Lower leg skin (tissue), 4 donors: Measurements from ENCODE around the gene TOMM70. TPM values are rescaled to one million over a fixed set of nuclear protein-coding genes. Genes with fewer than 3 reads are reported as not detected.
"Not testable (repeated sequence)": the region's sequence is repeated elsewhere in the genome, so short reads cannot be mapped to it uniquely, and the experiment has no call there.

Source experiments
- DNase-seq, 2 donors: peaks; one replicate each; pipeline ENCODE4 v3.0.0-alpha.2; 2019; ENCODE audit warnings: low spot score in 2 of 2
- H3K4me3 ChIP-seq: fragments of 200-600 bp; sonication (generic); 2 replicates; pipeline ENCODE4 v1.5.1; 2017; ENCODE audit warnings: mild to moderate bottlenecking, low read depth; ENCODE audit not compliant: poor library complexity, severe bottlenecking
- CTCF ChIP-seq, 3 donors: fragments of 450-650 bp; IDR thresholded peaks; one replicate each; pipeline ENCODE4 v1.5.1; 2016; ENCODE audit warnings: antibody characterized with exemption in 3 of 3, mild to moderate bottlenecking in 3 of 3, moderate library complexity in 2 of 3
- POLR2A ChIP-seq, 2 donors: fragments of 450-650 bp; IDR thresholded peaks; one replicate each; pipeline ENCODE4 v1.6.1; 2016 to 2017; ENCODE audit warnings: antibody characterized with exemption in 2 of 2, mild to moderate bottlenecking in 1 of 2, moderate library complexity in 1 of 2
- WGBS, 2 donors: methylation state at CpG; one replicate each; pipeline ENCODE4 v1.1.5; 2018; 5-methylcytosine and 5-hydroxymethylcytosine counted together
- intact Hi-C: fragments of 100-400 bp; cut with DNase I; formaldehyde crosslinking; loops from one replicate; pipeline ENCODE4 v1.15.0; 2023; ENCODE audit warnings: low total_unique reads
- total RNA-seq, 4 donors: library from RNA; depleted of rRNA; stranded (reverse); fragments of >200 nt; gene quantifications; one replicate each; pipeline ENCODE4 v1.1.0, GENCODE V29; 2016

Gene TOMM70
- total RNA-seq, 4 donors from 2014 or later, result 30.4 to 35.3 (median 33.5) TPM

- intact Hi-C loops, result no loop called here
- TF ChIP-seq POLR2A (IDR thresholded peaks at IDR 0.05) (no peak), CTCF (IDR thresholded peaks at IDR 0.05) (no peak)
- no peak overlapping the region for H3K4me3 ChIP-seq
- DNase-seq, result no peak
- 94 to 97% methylated on average over 4 of the region's 4 CpGs for WGBS, 2 donors
Observed at GRCh38 chr3:100360757-100361496, 40.0 kb downstream of the TOMM70 start.

- intact Hi-C loops, result no loop called here
- no peak for DNase-seq
- 88 to 92% methylated on average over 3 of the region's 3 CpGs for WGBS, 2 donors
- H3K4me3 ChIP-seq, result no peak overlapping the region
- TF ChIP-seq CTCF (IDR thresholded peaks at IDR 0.05) (no peak), POLR2A (IDR thresholded peaks at IDR 0.05) (no peak)
Observed at GRCh38 chr3:100359035-100359434, 41.9 kb downstream of the TOMM70 start.

DNA sequence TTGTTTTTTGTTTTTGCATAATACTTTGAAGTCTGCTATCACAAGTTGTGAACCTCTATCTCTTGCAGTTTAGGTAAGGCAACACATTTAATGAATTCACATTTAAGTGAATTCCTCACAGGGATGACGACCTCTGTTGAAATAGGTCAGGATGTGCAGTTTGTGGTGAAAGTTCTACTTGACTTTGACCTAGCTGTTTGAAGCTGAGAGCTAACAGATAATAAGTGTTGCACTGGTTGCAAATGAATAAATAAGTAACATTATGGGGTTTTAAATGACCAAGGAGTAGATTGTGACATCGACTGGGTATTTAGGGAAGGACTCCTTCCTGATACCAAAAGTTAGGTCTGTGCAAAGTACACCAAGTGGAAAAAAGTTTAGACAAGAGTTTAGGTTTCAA, 42.5 kb downstream of the TOMM70 start:
- intact Hi-C loops, result no loop called here
- no peak for DNase-seq
- 92 to 95% methylated on average over 2 of the region's 2 CpGs for WGBS, 2 donors
- TF ChIP-seq POLR2A (IDR thresholded peaks at IDR 0.05), result no peak
- no peak for TF ChIP-seq CTCF (IDR thresholded peaks at IDR 0.05)
- H3K4me3 ChIP-seq, result no peak overlapping the region

DNA sequence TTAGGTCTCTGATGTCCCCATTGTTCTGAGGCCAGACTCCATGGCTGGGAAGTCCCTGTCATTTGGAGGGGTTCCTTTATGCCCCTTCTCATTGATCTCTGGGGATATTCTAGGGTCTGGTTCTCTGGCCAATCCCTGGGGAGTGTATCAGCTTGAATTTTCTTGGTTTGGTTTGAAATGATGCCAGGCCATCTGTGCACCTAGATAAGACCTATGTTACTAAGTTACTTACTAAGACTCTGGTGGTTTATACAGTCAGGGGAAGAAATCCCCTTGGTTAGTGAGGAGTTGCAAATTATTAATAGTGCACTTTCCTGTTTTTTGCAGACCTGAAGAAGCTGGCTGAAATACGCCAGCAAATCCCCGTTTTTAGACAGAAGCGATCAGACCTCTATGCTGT, 46.0 kb downstream of the TOMM70 start:
- TF ChIP-seq CTCF (IDR thresholded peaks at IDR 0.05) (no peak), POLR2A (IDR thresholded peaks at IDR 0.05) (no peak)
- intact Hi-C loops, result no loop called here
- WGBS, 2 donors, result 96 to 97% methylated on average over 3 of the region's 3 CpGs
- DNase-seq, result no peak
- H3K4me3 ChIP-seq, result no peak overlapping the region

DNA sequence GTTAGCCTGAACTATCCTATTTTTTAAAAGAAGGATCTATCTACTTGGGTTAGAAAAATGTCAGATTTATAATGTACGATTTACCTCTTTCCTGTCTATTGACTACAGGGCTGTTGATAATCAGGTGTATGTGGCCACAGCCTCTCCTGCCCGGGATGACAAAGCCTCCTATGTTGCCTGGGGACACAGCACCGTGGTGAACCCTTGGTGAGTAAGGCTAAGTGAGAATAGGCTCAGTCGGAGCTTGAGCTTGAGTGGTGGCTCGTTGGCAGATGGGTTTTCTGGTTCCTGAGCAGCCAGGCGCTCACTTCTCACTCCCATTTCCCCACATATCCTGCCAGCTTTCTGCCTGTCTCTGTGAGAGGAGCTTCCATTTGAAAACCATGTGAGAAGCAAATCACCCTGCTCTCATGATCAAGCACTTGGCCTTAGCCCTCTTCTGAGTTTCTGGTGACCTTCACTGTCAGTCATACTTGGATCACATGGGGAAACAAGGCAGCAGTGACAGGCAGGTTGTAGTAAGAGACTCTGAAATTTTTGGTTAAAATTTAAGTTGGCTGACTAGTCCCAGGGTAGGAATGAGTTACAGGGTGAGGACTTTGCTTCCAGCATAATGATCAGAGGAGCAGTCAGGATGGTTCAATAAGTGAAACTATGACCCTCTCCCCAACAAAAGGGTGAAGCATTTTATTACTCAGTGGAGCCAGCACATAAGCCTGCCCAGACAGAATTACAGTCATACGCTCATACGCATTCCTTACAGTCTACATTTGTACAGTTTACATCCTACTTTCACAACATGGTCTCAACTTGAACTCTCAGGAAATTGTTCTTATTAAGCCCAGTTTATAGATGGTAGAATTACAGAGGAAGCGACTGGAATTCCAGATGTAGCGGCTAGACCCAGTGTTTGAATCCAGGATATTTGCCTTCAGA, 48.3 kb downstream of the TOMM70 start:
- 91 to 92% methylated on average over 10 of the region's 10 CpGs for WGBS, 2 donors
- intact Hi-C loops, result no loop called here
- no peak for DNase-seq

DNA sequence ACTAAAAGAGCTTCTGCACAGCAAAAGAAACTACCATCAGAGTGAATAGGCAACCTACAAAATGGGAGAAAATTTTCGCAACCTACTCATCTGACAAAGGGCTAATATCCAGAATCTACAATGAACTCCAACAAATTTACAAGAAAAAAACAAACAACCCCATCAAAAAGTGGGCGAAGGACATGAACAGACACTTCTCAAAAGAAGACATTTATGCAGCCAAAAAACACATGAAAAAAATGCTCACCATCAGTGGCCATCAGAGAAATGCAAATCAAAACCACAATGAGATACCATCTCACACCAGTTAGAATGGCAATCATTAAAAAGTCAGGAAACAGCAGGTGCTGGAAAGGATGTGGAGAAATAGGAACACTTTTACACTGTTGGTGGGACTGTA, 49.1 kb downstream of the TOMM70 start:
- DNase-seq, H3K4me3 ChIP-seq, intact Hi-C loops: not testable (repeated sequence)
- 97 to 100% methylated on average over 2 of the region's 2 CpGs for WGBS, 2 donors

More for the DNA sequence above, 48.3 kb downstream of the TOMM70 start:
- no peak overlapping the region for H3K4me3 ChIP-seq
- TF ChIP-seq POLR2A (IDR thresholded peaks at IDR 0.05) (no peak), CTCF (IDR thresholded peaks at IDR 0.05) (no peak)
